ENCODE data around the gene TLR5.

The TLR5 gene

DNA sequence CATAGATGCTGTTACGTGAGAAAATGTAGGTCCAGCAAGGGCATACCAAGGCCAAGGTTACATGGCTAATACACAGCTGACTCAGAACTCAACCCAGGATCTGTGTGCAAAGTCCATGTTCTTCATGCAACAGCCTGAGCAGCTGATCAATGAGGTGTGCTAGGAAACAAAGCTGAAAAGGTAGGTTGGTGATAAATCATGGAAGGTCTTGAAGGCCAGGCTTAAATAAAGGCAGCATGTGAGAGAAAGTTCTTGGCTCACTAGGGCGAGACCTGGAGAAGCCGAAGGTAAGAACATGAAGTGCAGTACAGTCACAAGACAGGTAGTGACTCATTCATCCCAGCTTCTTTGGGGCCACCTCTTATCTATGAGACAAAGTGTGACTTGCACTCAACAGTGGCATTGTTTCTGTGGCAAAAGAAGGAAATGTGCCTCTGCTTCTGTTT is 33.4 kb downstream of the TLR5 start:
- no peak for DNase-seq (ENCODE audit: extremely low read depth, low read depth)
- TF ChIP-seq, protein P1, sequence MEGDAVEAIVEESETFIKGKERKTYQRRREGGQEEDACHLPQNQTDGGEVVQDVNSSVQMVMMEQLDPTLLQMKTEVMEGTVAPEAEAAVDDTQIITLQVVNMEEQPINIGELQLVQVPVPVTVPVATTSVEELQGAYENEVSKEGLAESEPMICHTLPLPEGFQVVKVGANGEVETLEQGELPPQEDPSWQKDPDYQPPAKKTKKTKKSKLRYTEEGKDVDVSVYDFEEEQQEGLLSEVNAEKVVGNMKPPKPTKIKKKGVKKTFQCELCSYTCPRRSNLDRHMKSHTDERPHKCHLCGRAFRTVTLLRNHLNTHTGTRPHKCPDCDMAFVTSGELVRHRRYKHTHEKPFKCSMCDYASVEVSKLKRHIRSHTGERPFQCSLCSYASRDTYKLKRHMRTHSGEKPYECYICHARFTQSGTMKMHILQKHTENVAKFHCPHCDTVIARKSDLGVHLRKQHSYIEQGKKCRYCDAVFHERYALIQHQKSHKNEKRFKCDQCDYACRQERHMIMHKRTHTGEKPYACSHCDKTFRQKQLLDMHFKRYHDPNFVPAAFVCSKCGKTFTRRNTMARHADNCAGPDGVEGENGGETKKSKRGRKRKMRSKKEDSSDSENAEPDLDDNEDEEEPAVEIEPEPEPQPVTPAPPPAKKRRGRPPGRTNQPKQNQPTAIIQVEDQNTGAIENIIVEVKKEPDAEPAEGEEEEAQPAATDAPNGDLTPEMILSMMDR (IDR thresholded peaks at IDR 0.05; ENCODE audit: low read depth, low read length): no peak

DNA sequence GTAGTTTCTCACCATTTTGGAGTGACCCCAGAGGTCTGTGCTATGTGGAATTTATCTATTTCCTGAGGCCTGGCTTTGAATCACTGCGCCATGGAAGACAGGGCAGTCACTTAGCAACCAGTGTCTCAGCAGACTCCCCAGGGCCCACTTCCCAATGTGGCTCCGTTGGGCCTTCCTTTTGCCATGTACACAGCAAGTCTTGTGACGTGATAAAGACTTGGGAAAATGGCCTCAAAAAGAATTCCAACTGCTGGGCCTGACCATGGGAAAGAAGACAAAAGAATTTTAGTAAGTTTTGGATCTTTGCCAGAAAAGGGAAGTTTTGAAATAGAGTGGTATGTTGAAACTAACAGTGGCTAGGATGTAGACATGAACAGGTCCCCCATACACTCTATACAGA is 36.2 kb downstream of the TLR5 start:
- DNase-seq (ENCODE audit: extremely low read depth, low read depth): no peak
- TF ChIP-seq, protein P1 (IDR thresholded peaks at IDR 0.05; ENCODE audit: low read depth, low read length): no peak

DNA sequence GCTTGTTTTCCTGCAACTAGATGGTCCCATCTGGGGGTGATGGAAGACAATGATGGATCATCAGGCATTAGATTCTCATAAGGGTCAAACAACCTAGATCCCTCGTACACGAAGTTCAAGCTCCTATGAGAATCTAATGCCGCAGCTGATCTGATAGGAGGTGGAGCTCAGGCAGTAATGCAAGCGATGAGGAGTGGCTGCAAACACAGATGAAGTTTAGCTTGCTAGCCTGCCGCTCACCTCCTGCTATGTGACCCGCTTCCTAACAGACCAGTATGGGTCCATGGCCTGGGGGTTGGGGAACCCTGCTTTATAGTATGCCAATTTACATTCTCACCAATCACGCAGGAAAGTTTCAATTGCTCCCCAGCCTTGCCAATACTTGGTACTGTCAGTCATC is 37.5 kb downstream of the TLR5 start:
- TF ChIP-seq, protein P1 (IDR thresholded peaks at IDR 0.05; ENCODE audit: low read depth, low read length): no peak
- no peak for DNase-seq (ENCODE audit: extremely low read depth, low read depth)

DNA sequence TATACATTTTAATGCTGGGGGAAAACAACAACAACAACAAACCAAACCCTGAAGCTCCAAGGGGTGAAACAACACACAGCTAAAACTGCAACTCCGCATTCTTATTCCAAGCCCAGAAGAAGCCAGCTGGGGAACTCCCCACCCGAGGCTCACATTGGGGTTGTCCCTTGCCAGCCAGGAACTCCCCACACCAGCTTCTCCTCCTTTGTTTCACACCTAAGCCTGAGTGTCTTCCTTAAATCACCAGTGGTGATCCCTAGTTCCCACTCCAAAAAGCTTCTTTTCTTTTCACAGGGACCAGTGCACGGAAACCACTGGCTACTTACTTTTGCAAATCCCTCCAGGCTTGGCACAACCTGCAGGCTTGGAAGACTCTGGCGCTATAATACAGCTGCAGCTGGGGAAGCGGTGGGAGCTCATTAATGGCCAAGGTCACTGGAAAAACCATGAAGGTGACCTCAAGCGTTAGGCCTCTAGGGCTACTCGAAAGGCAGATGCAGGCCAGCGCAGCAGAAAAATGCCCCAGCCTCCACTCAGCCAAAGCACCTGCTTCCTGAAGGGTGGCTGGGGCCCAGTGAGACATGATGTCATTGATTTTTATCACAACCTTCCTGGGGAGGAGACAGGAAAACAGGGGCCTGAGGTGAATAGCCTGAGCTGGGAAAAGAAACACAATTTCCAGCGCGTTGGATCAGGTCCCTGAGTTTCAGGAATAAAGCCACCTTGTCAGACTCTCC is 40.1 kb downstream of the TLR5 start:
- TF ChIP-seq, protein P1 (IDR thresholded peaks at IDR 0.05; ENCODE audit: low read depth, low read length): no peak
- no peak for DNase-seq (ENCODE audit: extremely low read depth, low read depth)

DNA sequence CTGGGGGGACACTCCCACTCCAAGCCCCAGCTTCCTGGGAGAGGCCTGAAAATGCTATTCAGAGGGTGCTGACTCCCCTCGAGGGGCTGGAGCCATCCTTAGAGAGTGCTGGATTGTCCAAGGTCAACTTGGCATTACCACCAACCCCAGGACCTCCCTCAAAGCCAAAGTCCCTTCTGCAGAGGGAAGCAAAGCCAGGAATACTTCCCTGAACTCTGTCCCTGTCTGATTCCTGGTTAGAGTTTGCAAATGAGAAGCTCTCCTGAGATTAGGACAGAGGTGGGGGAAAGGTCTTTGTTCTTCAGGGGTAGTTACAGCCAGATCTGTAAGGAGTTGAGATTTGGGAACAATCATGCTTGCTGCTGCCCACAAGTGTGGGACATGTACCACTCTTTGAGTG is 45.3 kb downstream of the TLR5 start:
- TF ChIP-seq, protein P1 (IDR thresholded peaks at IDR 0.05; ENCODE audit: low read depth, low read length): no peak

DNA sequence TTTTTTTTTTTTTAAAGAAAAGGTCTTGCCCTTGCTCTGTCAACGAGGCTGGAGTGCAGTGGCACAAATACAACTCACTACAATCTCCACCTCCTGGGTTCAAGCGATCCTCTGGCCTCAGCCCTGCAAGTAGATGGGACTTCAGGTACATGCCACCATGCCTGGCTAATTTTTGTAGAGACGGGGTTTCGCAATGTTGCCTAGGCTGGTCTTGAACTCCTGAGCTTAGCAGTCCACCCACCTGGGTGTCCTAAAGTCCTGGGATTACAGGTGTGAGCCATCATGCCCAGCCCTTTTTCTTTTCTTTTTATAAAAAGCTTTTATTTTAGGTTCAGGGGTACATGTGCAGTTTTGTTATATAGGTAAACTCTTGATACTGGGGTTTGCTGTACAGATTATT is 47.2 kb downstream of the TLR5 start:
- DNase-seq (ENCODE audit: extremely low read depth, low read depth): no peak
- TF ChIP-seq, protein P1 (IDR thresholded peaks at IDR 0.05; ENCODE audit: low read depth, low read length): no peak

More for the DNA sequence above, 45.3 kb downstream of the TLR5 start:
- DNase-seq (ENCODE audit: extremely low read depth, low read depth): no peak

DNA sequence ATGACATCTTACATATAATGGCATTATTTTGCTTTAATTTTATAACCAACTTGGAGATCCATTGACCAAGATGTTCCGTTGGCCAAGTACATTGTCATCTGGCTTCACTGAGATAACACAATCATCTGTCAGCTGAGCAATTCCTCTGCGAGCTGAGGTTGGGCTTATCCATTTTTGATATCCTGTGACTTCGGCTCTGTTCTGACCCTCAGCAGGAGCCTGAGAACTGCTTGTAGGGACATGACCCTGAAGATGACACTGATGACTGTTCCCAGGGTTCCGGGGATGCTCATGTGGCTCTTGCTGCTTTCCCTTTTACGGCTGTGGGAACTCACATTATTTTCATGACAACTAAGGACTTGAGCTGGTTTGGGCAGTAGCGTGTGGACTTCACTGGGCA is 51.2 kb downstream of the TLR5 start:
- no peak for DNase-seq (ENCODE audit: extremely low read depth, low read depth)
- TF ChIP-seq, protein P1 (IDR thresholded peaks at IDR 0.05; ENCODE audit: low read depth, low read length): no peak

Data from AG09319 (cell line).